ENCODE data around the gene ADAR.

The ADAR gene

DNA sequence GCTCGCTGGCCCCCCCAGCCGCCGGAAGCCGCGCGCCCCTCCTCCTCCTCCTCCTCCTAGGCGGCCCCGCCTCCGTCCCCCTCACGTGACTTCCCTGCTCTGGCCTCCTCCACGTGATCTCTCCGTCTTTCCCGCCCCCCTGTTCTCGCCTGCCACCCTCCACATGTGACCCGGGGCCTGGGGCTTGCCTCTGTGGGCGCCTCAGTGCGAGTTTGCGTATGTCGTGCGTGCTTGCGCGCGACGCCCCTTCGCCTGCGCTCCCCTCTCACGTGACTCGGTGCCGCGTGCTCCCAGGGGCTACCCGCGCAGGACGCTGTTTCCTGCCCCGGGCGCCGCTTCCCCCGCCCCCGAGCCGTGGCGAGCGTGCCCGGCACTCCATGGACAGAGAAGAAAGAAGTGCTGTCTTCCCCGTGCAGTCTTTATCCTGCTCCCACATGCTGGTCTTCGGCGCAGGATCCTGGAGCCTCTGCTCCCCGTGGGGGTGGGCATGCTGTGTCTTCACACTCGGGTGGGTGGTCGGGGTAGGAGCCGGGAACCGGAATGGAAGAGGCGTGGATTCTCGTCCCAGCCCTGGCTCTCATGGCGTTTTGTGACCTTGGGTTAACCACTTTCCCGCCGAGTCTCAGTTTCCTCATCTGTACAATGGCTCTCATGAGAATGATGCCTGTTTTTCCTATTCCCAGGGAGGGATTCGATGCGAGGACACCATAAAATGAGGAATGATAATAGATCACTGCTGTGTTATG lies 49.1 kb downstream of the ADAR start:
- in situ Hi-C loops (cut with MboI; ENCODE audit: low sequenced_read_pairs), result no loop called here

DNA sequence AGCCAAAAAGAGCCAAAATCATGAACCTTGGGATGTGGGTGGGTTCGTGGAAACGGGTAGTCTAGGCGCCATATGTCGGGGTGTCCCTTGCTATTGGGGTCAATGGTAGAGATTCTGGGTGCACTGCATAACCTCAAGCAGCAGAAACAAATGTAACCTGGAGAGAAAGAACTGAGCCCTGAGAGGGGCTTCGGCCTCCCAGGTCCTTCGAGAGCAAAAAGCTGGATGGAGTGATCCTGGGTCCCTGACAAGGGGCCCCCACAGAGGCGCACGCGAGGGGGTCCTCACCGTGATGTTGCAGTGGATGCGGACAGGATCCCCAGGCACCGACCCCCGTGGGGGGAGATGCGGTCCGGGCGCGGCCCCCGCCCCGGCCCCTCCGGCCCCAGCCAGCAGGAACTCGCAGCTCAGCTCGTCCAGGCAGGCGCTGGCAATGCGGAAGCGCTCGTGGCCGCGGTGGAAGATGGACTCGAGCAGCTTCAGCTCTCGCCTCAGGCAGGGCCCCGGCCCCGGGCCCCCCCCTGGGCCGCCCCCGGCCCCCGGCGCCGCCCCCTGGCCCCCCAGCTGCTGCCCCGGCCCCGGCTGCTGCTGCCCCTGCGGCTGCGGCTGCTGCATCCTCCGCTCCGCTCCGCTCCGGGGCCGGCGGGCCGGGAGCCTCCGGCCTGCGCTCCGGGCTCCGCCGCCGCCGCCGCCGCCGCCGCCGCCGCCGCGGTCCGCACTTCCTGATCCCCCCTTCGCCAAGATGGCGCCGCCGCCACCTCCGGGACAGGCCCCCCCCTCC lies 49.9 kb downstream of the ADAR start, which contains the start of gene UBE2Q1:
Gene UBE2Q1, minus strand, starts transcription at position 724 of the 781 bp plus-strand sequence. Its CDS starts 109 bp downstream, at position 615.
- in situ Hi-C loops (cut with MboI; ENCODE audit: low sequenced_read_pairs), result no loop called here

DNA sequence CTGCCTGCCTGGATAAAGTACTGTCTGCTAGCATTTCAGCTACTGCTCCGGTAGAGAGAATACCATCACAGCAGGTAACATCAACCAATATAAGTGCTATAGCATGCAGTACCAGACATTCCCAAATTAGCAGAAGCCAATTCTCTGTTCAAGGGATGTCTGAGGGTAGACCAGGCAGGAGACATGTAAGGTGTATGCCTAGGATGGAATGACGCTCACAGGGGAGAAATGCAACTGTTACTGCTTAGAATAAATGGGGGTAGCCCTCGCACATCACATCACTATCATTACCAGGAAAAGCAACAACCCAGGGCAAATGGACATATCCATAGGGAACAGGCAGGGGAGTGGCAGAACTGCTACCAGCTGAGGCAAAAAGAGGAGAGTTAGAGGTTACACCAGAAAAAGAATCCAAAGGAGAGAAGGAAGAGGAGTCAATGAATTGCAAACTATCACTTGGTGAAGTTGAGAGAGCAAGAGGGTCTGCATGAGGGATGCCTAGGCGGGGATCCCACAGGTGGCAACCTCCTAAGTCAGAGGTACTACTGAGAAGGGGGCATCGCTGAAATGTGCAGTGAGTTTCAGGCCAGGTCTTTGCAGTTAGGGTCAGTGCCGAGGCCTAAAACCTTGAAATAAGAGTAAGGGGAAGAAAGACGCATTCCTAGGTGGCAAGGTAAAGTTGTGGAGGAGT lies 50.6 kb downstream of the ADAR start:
- in situ Hi-C loops (cut with MboI; ENCODE audit: low sequenced_read_pairs), result no loop called here

DNA sequence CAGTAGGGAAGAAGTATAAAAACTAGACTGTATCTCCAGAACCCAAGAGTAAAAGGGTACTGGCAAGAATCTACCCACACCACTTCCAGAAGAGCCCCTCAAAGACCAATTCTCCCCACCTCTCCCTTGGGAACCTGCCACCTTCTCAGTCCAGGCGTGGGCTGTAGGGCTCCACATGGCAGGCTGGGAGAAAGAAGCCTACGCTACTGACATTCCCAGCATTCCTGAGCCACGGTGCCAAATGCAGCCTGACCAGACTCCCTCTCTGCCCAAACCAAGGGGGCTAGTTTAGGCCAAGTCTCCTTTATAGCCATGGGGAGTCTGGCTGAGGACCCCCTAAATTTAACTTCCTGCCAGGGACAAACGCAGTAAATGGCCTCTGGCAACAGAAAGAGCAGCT lies 51.6 kb downstream of the ADAR start:
- in situ Hi-C loops (cut with MboI; ENCODE audit: low sequenced_read_pairs), result no loop called here

DNA sequence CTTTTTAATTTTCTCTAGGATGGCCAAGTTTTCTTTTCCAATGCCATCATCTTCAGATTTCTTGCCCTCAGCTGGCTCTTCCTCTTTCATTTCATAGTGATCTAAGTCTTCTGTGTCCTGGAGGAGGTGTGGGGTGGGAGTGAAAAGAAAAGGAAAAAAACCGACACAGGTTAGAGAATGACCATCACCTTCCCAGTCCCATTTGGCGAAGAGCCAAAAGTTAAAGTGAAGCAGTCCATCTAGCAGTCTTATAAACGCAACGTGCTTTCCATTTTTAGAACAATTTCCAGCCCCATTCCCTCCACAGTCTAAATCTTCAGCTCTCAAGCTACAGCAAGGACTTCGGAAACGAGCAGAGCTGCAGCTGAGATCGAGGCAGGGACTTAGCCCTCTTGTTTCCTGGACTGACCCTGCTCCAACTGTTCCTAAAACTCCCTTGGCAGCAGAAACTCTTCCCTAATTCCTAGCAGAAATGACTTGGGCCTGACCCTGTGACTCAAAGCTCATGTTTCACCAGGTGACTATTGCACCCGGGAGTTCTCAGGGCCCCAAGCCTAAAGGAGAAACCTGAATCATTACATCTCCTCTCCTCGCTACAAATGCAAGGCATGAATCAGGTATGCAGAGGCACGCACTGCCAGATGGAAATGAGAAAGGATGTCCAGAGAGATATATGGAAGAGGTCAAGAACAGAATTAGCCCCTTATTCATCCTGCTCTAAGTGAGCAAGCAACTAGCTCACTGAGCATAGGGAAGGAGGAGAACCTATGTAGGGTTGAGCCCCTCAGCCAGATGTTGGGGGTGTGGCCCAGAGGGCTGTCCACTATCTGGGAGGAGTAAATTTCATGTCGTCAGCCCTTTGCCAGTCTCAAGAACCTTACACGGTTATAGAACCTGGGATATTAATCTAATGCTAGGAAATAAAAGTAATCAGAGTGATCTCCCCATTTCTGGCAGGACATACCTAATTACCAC lies 54.6 kb downstream of the ADAR start:
- in situ Hi-C loops (cut with MboI; ENCODE audit: low sequenced_read_pairs), result no loop called here

DNA sequence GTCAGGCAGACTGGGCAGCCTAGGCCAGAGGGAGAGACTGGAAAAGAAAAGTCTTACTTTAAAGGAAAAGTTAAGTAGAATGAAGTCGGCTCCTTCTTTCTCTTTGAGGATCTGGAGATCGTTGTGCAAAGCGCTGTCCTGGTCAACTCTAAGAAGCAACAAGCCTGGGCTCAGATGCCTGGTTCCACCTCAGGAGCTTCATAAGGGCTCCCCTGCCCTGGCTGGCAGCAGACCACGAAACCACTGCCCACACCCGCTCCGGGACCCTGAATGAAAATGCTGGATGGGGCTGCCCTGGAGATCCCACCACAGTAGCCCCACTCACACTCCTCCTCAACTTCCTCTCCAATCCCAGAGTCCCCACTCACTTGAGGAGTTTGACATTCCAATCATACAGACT lies 56.0 kb downstream of the ADAR start:
- in situ Hi-C loops (cut with MboI; ENCODE audit: low sequenced_read_pairs), result no loop called here

DNA sequence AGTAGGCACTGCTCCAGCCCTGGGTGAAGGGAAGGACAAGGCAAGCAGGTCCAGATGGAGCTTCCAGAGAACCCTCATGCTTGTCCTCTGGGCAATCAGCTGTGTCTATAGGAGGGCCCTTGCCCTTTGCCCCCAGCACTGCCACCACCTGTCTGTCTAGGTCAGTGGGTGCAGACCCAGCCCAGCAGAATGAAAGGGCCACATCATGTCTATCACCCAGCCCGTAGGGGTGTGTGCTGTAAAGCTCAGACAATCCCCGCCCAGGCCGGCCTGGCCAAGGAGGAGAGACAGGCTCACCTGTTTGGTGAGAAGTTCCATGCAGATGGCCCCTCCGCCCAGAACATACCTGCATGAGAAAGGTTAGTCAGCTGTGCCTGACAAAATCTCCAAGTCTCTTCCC lies 56.5 kb downstream of the ADAR start:
- in situ Hi-C loops (cut with MboI; ENCODE audit: low sequenced_read_pairs), result no loop called here

DNA sequence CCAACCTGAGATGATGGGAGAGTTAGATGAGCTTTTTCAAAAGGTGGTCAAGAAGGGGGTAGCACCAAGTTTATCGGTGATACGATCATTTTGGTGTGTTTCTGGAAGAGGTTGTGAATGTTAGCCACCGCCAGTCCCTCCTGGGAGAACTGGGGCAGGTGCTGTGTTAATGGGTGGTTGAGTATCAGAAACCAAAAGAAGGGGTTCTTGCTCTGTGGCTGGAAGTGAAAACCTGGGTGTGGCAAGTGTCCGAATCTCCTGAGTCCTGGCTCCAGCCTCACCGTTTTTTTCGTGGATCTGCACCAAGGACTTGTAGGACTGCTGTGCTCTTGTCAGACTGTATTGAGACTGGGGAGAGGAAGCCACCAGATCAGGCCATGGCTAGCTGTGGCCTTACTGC lies 57.3 kb downstream of the ADAR start:
- in situ Hi-C loops (cut with MboI; ENCODE audit: low sequenced_read_pairs), result no loop called here

DNA sequence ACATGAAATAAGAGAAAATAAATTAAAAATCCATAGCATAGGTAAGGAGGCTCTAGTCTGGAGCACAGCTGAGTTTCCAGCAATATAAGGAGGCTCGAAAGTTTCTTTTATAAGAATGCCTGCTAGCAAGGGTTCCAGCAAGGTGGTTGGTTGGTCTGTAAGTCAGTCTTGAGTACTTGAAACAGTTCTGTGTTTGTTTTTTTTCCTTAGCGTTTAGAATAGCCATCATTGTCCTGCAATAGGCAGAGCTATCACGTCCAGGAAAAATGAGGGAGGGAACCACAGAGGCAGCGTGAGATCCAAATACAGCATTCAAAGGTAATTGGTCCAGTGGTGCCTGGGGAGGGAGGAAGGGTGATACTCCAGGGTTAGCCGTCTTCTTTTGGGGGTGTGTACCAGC lies 57.9 kb downstream of the ADAR start:
- in situ Hi-C loops (cut with MboI; ENCODE audit: low sequenced_read_pairs), result no loop called here

DNA sequence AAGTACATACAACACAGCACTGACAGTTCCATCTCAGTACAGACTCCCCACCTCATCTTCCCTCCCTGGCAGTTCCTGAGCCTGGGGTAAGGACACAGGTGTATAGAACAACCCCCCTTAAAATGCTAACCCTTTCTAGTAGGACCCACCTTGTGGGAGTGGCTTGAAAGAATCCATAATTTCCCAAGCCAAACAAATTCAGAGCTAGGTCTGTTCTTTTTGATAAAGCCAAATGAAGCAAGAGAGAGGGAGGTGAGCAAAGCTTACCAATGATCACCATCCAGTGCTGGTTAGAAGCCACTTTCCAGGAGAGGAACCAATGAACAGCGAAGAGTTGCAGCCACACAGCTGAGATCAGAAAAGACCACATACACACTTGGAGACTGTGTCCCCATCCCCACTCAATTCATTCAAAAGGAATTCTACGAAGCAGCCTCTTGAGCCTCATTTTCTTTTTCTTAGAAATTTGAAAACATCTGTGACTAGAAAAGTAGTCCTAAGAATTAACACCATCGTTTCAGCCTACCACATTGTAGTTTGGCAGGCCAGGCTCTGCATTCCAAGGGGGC lies 58.7 kb downstream of the ADAR start:
- in situ Hi-C loops (cut with MboI; ENCODE audit: low sequenced_read_pairs), result loop anchor here (10.0 kb wide), 1 partner anchor 64 kb away; no protein-coding TSS in a partner anchor

DNA sequence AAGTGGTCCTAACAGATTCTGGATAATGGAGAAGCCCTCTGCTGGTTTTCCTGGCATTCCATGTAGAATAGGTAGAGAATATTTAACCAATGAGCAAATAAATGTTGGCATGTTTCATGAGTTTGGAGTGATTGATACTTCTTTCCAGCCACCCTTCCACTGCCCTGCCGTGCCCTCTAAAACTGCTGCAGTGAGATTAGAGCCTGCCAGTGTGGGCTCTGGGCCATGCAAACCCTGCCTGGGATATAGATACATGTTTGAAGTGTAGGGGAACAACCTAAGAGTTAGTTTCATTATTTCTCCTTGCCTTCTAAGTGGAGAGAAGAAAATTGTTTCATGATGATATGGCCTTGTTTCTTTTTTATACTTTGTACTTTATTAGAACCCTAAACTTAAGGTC lies 60.0 kb downstream of the ADAR start:
- in situ Hi-C loops (cut with MboI; ENCODE audit: low sequenced_read_pairs), result loop anchor here (10.0 kb wide), 1 partner anchor 63 kb away; no protein-coding TSS in a partner anchor

DNA sequence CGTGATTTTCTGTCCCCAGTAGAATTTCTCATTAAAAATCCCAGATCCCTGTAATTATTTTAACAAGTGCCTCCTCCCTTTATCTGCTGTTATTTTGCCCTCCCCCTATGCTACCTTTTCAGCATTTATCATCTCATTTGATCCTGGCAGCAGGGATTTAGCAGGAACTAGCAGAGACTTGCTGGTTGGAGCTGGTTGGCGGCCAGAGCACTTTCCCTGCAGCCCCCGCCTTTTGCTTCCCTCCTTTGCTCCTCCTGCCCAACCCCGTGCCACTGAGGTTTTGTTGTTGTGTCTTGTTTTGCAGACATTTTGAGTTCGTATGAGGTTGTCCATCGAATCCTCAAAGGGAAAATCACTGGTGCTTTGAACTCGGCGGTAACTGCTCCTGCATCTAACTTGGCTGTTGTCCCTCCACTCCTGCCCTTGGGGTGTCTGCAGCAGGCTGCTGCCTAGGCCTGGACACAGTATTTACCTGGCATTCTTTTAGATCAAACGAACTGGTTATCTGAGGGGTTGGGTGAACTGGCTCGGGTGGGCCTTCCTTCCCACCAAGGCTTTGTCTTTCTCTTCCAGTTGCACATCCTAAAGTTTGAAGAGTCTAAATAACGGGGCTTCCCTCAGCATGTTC lies 60.8 kb downstream of the ADAR start:
- in situ Hi-C loops (cut with MboI; ENCODE audit: low sequenced_read_pairs), result loop anchor here (10.0 kb wide), 1 partner anchor 62 kb away; no protein-coding TSS in a partner anchor

DNA sequence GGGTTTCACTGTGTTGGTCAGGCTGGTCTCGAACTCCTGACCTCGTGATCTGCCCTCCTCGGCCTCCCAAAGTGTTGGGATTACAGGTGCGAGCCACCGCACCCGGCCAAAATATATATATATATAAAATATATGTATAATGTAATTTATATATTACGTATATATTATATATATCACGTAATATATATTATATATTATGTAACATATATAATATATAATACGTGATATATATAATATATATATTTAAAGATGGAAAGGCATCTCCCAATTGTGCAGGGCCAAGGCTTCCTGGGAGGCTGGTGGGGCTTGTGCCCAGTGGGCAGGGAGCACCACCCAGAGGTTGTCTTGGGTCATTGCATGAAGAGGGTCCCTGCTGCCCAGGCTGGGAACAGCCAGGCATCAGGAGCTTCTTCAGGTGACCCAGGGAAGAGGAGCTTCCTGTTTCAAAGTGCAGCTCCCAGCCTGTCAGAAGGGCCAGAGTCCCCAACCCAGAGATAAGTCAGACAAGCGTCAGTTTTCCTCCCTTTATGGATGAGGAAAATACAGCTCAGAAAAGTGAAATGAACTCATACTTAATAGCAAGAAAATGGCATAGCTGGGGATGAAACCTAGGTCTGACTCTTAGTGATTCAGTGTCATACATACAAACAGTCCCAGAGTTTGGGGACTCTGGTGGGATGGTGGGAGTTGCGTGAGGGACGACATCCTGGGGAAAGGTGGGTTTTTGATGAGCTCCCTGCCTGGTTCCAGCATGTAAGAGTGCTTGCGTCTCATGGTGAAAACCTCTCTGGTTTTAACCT lies 61.5 kb downstream of the ADAR start:
- in situ Hi-C loops (cut with MboI; ENCODE audit: low sequenced_read_pairs), result loop anchor here (10.0 kb wide), 1 partner anchor 62 kb away; no protein-coding TSS in a partner anchor

DNA sequence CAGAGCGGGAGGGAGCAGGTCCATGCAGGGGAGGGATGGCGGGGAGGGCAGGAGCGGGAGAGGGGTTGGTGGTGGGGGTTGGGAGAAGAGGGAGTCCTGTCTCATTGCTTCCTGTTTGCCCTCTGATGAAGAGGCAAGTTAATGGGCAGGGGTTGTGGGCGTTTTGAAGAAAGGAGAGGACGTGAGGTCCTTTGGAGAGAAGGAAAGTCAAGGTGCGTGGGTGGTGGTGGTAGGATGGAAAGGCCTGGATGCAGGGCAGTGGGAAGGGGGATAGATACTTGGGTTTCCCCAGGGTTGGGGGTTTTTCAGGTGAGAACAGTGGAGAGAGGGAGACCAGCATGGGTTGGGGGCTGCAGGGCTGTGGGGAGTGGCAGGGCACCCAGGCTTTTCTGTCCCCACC lies 66.8 kb downstream of the ADAR start:
- in situ Hi-C loops (cut with MboI; ENCODE audit: low sequenced_read_pairs), result loop anchor here (10.0 kb wide), 1 partner anchor 56 kb away; no protein-coding TSS in a partner anchor

DNA sequence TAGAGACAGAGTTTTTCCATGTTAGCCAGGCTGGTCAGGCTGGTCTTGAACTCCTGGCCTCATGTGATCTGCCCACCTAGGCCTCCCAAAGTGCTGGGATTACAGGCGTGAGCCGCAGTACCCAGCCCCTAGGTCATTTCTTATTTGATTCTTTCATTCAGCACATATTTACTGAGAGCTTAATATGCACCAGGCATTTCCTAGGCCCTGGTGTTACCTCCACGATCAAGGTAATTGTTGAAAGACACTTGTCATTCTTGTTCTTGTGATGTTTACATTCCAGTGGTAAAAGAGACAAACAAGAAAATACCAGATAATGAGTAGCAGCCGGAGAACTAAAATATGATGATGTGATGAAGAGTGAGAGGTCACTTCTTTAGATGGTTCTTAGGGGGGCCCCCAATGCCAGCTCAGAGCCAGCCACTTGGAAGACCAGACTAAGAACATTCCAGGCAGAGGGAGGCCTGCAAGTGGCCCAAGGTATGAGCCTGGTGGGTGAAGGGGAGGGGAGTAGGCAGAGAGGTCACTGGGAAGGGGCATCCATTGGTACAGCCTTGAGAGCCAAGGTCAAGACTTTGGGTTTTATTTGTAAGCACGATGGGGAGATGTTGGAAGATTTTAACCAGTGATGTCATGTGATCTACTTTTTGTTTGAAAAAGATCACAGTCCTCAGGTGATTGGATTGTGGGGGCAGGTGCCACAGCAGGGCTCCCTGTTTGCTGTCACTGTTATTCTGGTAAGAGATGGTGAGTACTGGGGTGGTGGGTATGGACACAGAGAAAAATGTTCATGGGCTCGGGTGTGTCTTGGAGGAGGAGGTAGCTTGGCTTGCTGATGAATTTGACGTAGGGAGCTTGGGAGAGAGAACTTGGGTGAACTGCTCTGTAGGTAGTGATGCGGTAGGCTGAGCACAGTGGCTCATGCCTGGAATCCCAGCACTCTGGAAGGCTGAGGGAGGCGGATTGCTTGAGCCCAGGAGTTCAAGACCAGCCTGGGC lies 68.2 kb downstream of the ADAR start:
- in situ Hi-C loops (cut with MboI; ENCODE audit: low sequenced_read_pairs), result loop anchor here (10.0 kb wide), 1 partner anchor 55 kb away; no protein-coding TSS in a partner anchor

DNA sequence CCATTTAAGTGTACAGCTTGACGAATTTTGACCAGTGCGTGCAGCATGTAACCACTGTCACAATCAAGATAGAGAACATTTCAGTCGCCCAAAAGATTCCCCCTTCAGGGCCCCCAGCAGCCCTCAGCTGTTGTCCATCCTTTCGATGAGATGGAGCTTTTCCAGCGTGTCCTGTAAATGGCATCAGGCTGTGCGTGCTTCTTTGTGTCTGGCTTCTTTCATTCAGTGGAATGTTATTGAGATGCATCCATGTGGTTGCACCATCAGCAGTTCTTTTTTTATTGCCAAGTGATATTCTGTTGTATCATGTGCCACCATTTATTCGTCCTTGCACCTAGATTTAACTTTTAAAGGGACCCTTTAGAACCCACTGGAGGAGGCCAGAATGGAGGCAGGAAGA lies 71.4 kb downstream of the ADAR start:
- in situ Hi-C loops (cut with MboI; ENCODE audit: low sequenced_read_pairs), result no loop called here
